H54 (cell line): Measurements from ENCODE around the gene KLHL40.
"Not testable (repeated sequence)": the region's sequence is repeated elsewhere in the genome, so short reads cannot be mapped to it uniquely, and the experiment has no call there.

Experiments used
- DNase-seq: peaks from one replicate; pipeline ENCODE4 v3.0.0; 2011; ENCODE audit warnings: low spot score, mixed read lengths; ENCODE audit not compliant: insufficient read length
- FAIRE-seq: peaks from 3 replicates; lab custom pipeline; 2011; peaks lifted over from hg19 to GRCh38; lab: Jason Lieb, UNC
- POLR2A ChIP-seq: IDR thresholded peaks from 2 replicates; pipeline ENCODE4 v1.6.1; 2011; ENCODE audit warnings: low read depth, mild to moderate bottlenecking, low read length

KLHL40 gene

DNA sequence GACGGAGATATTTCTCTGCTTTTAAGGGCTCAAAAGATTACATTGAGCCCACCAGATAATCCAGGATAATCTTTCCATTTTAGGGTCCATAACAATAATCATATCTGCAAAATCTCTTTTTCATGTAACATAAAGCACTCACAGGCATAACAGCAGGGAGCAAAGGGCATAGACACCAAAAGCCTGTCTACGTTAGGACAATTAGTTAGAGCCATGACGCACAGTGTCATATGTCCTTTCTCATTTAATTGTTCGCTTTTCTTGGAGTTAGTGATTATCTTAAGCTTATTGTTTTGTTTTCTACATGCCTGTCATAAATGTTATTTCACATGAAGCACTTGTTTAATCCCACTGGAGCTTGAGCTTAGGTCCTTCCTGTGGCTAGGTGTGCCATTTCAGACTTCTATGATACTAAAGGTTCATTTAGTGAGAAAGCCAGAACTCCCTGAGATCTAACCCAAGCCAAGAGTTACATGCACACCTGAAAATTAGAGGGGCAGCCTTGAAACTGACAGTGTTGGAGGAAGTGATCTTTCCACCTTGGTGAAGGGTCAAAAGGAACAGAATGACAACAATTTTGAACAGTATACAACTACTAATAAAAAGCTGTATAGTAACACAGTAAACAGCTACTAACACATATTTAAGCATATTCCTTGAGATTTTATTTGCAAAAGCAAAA, 29.0 kb downstream of the KLHL40 start:
- FAIRE-seq (no peak), DNase-seq (no peak)
- TF ChIP-seq POLR2A, result no peak

DNA sequence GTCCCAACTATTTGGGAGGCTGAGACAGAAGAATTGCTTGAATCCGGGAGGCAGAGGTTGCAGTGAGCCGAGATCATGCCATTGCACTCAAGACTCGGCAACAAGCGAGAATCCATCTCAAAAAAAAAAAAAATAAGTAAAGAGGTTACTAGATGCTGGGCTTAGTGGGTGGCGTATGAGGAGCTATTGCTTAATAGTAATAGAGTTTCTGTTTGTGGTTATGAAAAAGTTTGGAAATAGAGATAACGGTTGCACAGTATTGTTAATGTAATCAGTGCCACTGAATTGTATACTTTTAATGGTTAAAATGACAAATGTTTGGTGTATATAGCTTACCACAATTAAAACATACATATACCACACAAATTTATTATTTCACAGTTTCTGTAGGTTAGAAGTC, 32.0 kb downstream of the KLHL40 start:
- TF ChIP-seq POLR2A, result no peak
- FAIRE-seq, result no peak
- no peak for DNase-seq

DNA sequence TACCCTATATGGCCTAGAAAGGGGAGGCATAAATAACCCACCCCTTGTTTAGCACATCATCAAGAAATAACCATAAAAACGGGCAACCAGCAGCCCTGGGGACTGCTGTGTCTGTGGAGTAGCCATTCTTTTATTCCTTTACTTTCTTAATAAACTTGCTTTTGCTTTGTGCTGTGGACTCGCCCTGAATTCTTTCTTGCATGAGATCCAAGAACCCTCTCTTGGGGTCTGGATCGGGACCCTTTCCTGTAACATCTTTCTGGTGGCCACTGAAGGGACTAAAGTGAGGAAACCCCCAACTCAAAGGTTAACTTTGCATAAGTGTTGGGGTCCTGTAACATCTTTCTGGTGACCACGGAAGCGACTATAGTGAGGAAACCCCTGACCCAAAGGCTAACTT, 33.0 kb downstream of the KLHL40 start:
- no peak for TF ChIP-seq POLR2A
- FAIRE-seq (no peak), DNase-seq (no peak)

DNA sequence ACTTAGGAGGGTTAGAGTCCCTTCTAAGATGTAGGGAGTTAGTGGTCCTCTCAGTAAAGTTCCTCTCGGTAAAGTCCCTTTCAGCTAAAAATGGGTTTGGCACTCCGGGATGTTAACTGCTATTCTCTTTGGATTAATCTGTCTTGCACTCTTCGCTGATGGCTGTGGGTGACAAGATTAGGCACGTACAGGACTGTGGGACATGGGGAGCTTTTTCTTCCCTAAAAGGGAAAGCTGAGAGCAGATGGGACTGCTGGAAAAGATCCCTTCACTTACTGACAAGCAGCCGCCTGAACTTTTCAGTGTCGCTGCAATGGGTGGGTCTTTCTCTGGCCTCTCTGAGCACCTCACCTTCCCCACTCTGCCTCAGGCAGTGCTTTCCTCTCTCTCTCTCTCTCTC, 33.7 kb downstream of the KLHL40 start:
- TF ChIP-seq POLR2A, result no peak
- DNase-seq (no peak), FAIRE-seq (no peak)

GRCh38 chr3:42720126-42720525, 34.8 kb downstream of the KLHL40 start:
- no peak for TF ChIP-seq POLR2A
- no peak for DNase-seq
- no peak for FAIRE-seq

GRCh38 chr3:42721690-42722089, 36.4 kb downstream of the KLHL40 start:
- FAIRE-seq (no peak), DNase-seq (no peak)
- no peak for TF ChIP-seq POLR2A

DNA sequence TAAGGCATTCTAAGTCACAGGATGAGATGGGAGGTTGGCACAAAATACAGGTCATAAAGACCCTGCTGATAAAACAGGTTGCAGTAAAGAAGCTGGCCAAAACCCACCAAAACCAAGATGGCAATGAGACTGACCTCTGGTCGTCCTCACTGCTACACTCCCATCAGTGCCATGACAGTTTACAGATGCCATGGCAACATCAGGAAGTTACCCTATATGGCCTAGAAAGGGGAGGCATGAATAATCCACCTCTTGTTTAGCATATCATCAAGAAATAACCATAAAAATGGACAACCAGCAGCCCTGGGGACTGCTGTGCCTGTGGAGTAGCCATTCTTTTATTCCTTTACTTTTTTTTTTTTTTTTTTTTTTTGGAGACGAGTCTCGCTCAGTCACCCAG, 37.1 kb downstream of the KLHL40 start:
- FAIRE-seq, result not testable (repeated sequence)

GRCh38 chr3:42723219-42723618, 37.9 kb downstream of the KLHL40 start:
- FAIRE-seq (no peak), DNase-seq (no peak)
- TF ChIP-seq POLR2A, result no peak

More for the DNA sequence above, 37.1 kb downstream of the KLHL40 start:
- DNase-seq, result not testable (repeated sequence)

- FAIRE-seq (no peak), DNase-seq (no peak)
- no peak for TF ChIP-seq POLR2A
These were observed 40.1 kb downstream of the KLHL40 start for GRCh38 chr3:42725454-42725853.

GRCh38 chr3:42728056-42728455, 42.7 kb downstream of the KLHL40 start:
- no peak for FAIRE-seq
- DNase-seq, result no peak

DNA sequence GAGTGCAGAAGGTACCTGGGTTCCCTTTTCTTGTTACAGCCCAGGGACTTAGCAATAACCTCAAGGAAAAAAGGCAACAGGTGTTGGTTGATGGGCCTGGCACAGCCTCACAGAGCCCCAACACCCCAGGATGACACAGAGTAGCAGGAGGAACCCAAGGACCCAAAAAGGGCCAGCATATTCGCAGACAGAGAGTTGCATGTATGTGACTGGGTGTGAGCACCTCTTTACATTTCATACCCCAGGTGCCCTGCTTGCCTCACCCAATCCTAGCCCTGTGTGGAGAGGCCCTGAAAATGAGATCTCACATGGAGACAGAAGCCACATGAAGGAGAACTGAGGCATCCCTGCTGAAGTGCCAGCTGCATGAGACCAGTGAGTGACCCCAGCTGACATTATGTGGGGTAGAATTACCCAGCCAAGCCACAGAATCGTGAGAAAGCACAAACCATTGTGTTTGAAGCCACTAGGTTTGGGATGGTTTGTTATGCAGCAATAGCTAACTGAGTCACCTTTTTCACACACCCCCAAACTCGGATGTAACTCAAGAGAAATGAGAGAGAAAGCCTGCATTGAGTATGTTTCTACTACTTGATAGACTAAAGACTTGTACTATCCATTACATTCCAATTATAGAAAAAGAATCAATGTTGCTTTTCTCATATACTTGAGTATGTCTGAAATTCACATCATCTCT, 43.5 kb downstream of the KLHL40 start:
- FAIRE-seq (no peak), DNase-seq (no peak)

More at GRCh38 chr3:42728056-42728455, 42.7 kb downstream of the KLHL40 start:
- no peak for TF ChIP-seq POLR2A

DNA sequence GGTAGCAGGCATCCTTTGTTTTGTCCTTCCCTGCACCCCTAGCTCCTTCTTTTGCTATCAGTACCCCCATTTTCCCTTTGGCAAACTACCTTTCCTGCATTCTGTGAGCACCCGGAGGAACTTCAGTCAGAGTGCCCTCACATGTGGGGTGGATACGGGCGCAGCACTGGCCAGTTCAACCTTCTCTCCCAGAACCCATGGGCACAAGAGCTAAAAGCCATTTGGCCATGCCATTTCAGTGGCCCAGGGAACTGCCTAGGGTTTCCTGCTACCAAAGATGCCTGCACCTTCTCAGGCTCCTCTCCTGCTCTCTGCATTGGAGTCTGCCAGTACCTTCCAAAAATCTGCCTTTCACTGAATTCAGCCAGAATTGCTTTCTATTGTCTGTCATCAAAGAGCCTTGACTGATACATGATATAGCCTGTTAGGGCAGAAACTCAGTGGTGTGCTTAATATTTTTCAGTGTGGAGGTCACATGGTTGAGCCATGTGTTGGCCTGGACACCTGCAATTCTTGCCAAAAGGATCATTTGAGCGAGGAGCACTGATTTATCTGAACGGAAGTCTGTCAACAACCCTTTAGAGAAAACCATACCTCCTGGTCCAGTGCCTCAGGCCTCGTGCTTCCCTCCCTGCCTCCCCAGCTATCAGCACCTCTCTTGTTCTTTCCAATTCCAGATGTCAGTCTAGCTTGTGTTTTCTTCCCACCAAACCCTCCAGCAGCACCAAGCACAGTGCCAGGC, 44.2 kb downstream of the KLHL40 start:
- TF ChIP-seq POLR2A, result no peak
- no peak for DNase-seq
- no peak for FAIRE-seq

More for the DNA sequence above, 43.5 kb downstream of the KLHL40 start:
- TF ChIP-seq POLR2A, result no peak

DNA sequence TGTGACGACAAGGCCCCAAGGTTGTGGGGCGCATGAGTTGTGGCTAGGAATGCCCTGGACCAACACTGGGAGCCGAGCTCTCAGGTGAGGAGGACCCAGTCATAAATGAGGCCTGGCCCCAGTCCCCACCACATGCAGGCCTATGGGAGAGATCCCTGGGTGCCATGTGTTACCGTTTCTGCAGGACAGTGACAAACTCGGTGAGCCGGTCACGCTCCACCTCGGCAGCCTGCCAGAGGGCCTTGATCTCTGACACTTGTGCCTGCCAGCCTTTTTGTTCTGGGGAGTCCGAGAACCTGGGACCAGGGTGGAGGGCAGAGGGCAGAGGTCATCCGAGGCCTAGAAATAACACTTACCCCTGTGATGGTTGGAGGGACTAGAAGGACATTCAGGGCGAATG, 45.0 kb downstream of the KLHL40 start:
- FAIRE-seq (no peak), DNase-seq (no peak)

DNA sequence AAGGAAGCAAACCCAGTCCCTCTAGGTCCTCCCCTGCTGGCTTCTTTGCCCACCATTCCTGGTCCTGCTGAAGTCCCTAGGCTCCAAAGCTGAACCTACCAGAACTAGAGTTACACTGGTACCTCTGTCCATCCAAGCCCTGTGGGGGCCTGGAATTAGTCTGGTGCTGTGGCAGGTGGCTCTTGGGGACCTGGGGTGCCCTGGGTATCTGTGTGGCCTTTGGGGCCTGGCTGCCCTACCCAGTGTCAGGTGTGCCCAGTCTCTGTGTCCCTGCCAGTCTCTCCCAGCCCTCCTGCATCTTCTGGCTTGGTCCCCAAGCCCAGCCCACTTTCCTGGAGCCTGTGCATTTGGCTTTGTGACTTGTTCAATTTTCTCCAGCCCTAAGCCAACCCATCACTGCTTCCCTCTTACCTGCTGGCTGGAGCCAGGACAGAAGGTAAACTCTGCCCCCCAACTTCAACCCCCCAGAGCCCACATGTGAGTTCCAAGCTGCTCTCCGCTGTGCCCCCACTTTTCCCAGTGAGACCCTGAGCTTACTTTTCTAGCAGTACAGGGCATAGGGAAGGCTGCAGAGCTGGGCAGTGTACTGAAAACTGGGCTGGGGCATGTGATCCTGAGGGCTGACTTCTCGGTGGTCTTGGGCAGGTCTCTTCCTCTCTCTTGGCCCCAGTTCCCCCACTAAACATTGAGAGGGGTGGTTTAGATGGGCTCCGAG, 45.5 kb downstream of the KLHL40 start:
- no peak for FAIRE-seq
- no peak for TF ChIP-seq POLR2A
- no peak for DNase-seq

More for the DNA sequence above, 45.0 kb downstream of the KLHL40 start:
- no peak for TF ChIP-seq POLR2A
